Sigmoid colon (tissue), 7 donors: ENCODE data around the gene SEC63. TPM values are rescaled to one million over a fixed set of nuclear protein-coding genes. Genes with fewer than 3 reads are reported as not detected.

ENCODE experiments used
- DNase-seq: peaks from one replicate; pipeline ENCODE4 v3.0.0-alpha.2; 2019
- H3K27ac ChIP-seq, 4 donors: fragments of 200-600 bp; sonication (generic); one replicate each; pipeline ENCODE4 v1.5.1; 2016 to 2019; ENCODE audit warnings: mild to moderate bottlenecking in 1 of 4
- H3K27me3 ChIP-seq, 3 donors: fragments of 200-600 bp; sonication (generic); one replicate each; pipeline ENCODE4 v1.5.1; 2019; ENCODE audit warnings: mild to moderate bottlenecking in 1 of 3
- H3K36me3 ChIP-seq, 4 donors: fragments of 200-600 bp; sonication (generic); one replicate each; pipeline ENCODE4 v1.5.1; 2016 to 2019
- H3K4me1 ChIP-seq, 4 donors: fragments of 200-600 bp; sonication (generic); one replicate each; pipeline ENCODE4 v1.5.1; 2017 to 2019
- H3K4me3 ChIP-seq, 4 donors: fragments of 200-600 bp; sonication (generic); one replicate each; pipeline ENCODE4 v1.5.1; 2017 to 2019; ENCODE audit warnings: mild to moderate bottlenecking in 2 of 4, moderate library complexity in 1 of 4
- H3K9me3 ChIP-seq, 4 donors: fragments of 200-600 bp in 3 of 4; sonication (generic) in 3 of 4; one replicate each; pipeline versions ENCODE4 v1.5.1 to v1.6.1; 2013 to 2019
- CTCF ChIP-seq, 4 experiments: fragments of 450-650 bp in 3 of 4; fragments of 200-600 bp in 1 of 4; IDR thresholded peaks; one replicate each; pipeline ENCODE4 v1.5.1; 2016 to 2019; ENCODE audit warnings: antibody characterized with exemption in 4 of 4, mild to moderate bottlenecking in 3 of 4, moderate library complexity in 2 of 4
- EP300 ChIP-seq, 4 donors: sonication (generic); formaldehyde crosslinking; IDR thresholded peaks; one replicate each; pipeline ENCODE4 v1.6.1; 2017; ENCODE audit warnings: antibody characterized with exemption in 4 of 4
- POLR2A ChIP-seq, 2 donors: fragments of 450-650 bp; IDR thresholded peaks; one replicate each; pipeline ENCODE4 v1.6.1; 2016; ENCODE audit warnings: antibody characterized with exemption in 2 of 2, mild to moderate bottlenecking in 2 of 2, moderate library complexity in 2 of 2
- POLR2AphosphoS5 ChIP-seq, 4 donors: sonication (generic); formaldehyde crosslinking; IDR thresholded peaks; one replicate each; pipeline ENCODE4 v1.6.1; 2017; ENCODE audit warnings: antibody characterized with exemption in 4 of 4
- WGBS, 2 donors: extraction: QIAGEN DNeasy Blood & Tissue Kit; methylation state at CpG; one replicate each; pipeline ENCODE4 v1.1.7; 2013; 5-methylcytosine and 5-hydroxymethylcytosine counted together
- intact Hi-C: fragments of 100-400 bp; cut with DNase I; formaldehyde crosslinking; loops from one replicate; pipeline ENCODE4 v1.15.1; 2023
- polyA plus RNA-seq, 3 donors: library from polyadenylated mRNA; stranded (reverse); fragments of 200-250 nt; gene quantifications; one replicate each; pipeline ENCODE4 v1.2.3, GENCODE V29; 2013
- total RNA-seq, 4 donors: library from RNA; depleted of rRNA; stranded (reverse); fragments of >200 nt; gene quantifications; one replicate each; pipeline ENCODE4 v1.1.0, GENCODE V29; 2016
- donor health status: healthy with polysubstance abuse.
- donor health status: Bipolar disorder and iron deficiency.
- donor health status: healthy.

Gene SEC63
- total and polyA plus RNA-seq, 7 donors = 4.9 to 44.9 (median 31.7) TPM

GRCh38 chr6:107973594-107973993, 15.6 kb upstream of the SEC63 start:
- TF ChIP-seq EP300 (IDR thresholded peaks at IDR 0.05) (no peak), CTCF (IDR thresholded peaks at IDR 0.05) (no peak), POLR2AphosphoS5 (IDR thresholded peaks at IDR 0.05) (no peak), POLR2A (IDR thresholded peaks at IDR 0.05) (no peak)

GRCh38 chr6:107972413-107973096, 14.5 kb upstream of the SEC63 start:
- Histone ChIP-seq H3K27me3 (no peaks in the 10 kb centered on the region), H3K9me3 (no peaks in the 10 kb centered on the region), H3K36me3 (no peaks in the 10 kb centered on the region), H3K4me1 (no peaks in the 10 kb centered on the region), H3K27ac (no peak overlapping the region), H3K4me3 (no peak overlapping the region)
- intact Hi-C loops = no loop called here
- TF ChIP-seq EP300 (IDR thresholded peaks at IDR 0.05) = no peak
- no peak for TF ChIP-seq CTCF (IDR thresholded peaks at IDR 0.05)
- no peak for TF ChIP-seq POLR2A (IDR thresholded peaks at IDR 0.05)
- TF ChIP-seq POLR2AphosphoS5 (IDR thresholded peaks at IDR 0.05) = no peak
- 81 to 82% methylated on average over 8 of the region's 8 CpGs for whole genome bisulfite sequencing, 2 donors
- no peak for DNase-seq

More at GRCh38 chr6:107973594-107973993, 15.6 kb upstream of the SEC63 start:
- Histone ChIP-seq H3K36me3 (no peaks in the 10 kb centered on the region), H3K27me3 (no peaks in the 10 kb centered on the region), H3K27ac (no peak overlapping the region), H3K9me3 (no peaks in the 10 kb centered on the region), H3K4me1 (no peaks in the 10 kb centered on the region), H3K4me3 (no peak overlapping the region)
- DNase-seq = no peak
- WGBS, 2 donors = 33 to 65% methylated on average over 4 of the region's 4 CpGs
- intact Hi-C loops = no loop called here

- H3K36me3 ChIP-seq = no peaks in the 10 kb centered on the region
- 94 to 96% methylated on average over 6 of the region's 6 CpGs for WGBS, 2 donors
- H3K9me3 ChIP-seq = no peaks in the 10 kb centered on the region
- no peak overlapping the region for H3K4me3 ChIP-seq
- intact Hi-C loops = no loop called here
- H3K27me3 ChIP-seq = no peaks in the 10 kb centered on the region
- no peak for DNase-seq
- no peak for TF ChIP-seq EP300 (IDR thresholded peaks at IDR 0.05)
- TF ChIP-seq CTCF (IDR thresholded peaks at IDR 0.05) = no peak
- no peak for TF ChIP-seq POLR2AphosphoS5 (IDR thresholded peaks at IDR 0.05)
- no peak overlapping the region for H3K27ac ChIP-seq
- H3K4me1 ChIP-seq = no peaks in the 10 kb centered on the region
Measured at GRCh38 chr6:107971181-107971580, 13.2 kb upstream of the SEC63 start.

GRCh38 chr6:107970255-107970654, 12.2 kb upstream of the SEC63 start:
- Histone ChIP-seq H3K4me3 (no peak overlapping the region), H3K4me1 (peaks cover 0 to 2% (median 0%) of the 10 kb centered on the region in 4 donors), H3K27ac (no peak overlapping the region), H3K9me3 (no peaks in the 10 kb centered on the region), H3K36me3 (no peaks in the 10 kb centered on the region), H3K27me3 (no peaks in the 10 kb centered on the region)
- DNase-seq = no peak
- no peak for TF ChIP-seq CTCF (IDR thresholded peaks at IDR 0.05)
- TF ChIP-seq EP300 (IDR thresholded peaks at IDR 0.05) = no peak
- TF ChIP-seq POLR2AphosphoS5 (IDR thresholded peaks at IDR 0.05) = no peak
- no peak for TF ChIP-seq POLR2A (IDR thresholded peaks at IDR 0.05)
- intact Hi-C loops = no loop called here
- 92% methylated on average over 5 of the region's 5 CpGs for WGBS, 2 donors

GRCh38 chr6:107968081-107968480, 10.1 kb upstream of the SEC63 start:
- no peak for TF ChIP-seq CTCF (IDR thresholded peaks at IDR 0.05)
- TF ChIP-seq POLR2A (IDR thresholded peaks at IDR 0.05) = no peak
- TF ChIP-seq EP300 (IDR thresholded peaks at IDR 0.05) = no peak
- no peak for TF ChIP-seq POLR2AphosphoS5 (IDR thresholded peaks at IDR 0.05)
- H3K27ac ChIP-seq = no peak overlapping the region
- intact Hi-C loops = no loop called here
- 84 to 88% methylated on average over 5 of the region's 5 CpGs for WGBS, 2 donors
- H3K9me3 ChIP-seq = no peaks in the 10 kb centered on the region
- H3K4me1 ChIP-seq = peaks cover 0 to 7% (median 2%) of the 10 kb centered on the region in 4 donors
- no peaks in the 10 kb centered on the region for H3K27me3 ChIP-seq
- no peak for DNase-seq
- H3K36me3 ChIP-seq = no peaks in the 10 kb centered on the region
- H3K4me3 ChIP-seq = no peak overlapping the region
